ENCODE measurements around the gene SMCR8.
"Not testable (repeated sequence)": the region's sequence is repeated elsewhere in the genome, so short reads cannot be mapped to it uniquely, and the experiment has no call there.

Gene SMCR8, protein sequence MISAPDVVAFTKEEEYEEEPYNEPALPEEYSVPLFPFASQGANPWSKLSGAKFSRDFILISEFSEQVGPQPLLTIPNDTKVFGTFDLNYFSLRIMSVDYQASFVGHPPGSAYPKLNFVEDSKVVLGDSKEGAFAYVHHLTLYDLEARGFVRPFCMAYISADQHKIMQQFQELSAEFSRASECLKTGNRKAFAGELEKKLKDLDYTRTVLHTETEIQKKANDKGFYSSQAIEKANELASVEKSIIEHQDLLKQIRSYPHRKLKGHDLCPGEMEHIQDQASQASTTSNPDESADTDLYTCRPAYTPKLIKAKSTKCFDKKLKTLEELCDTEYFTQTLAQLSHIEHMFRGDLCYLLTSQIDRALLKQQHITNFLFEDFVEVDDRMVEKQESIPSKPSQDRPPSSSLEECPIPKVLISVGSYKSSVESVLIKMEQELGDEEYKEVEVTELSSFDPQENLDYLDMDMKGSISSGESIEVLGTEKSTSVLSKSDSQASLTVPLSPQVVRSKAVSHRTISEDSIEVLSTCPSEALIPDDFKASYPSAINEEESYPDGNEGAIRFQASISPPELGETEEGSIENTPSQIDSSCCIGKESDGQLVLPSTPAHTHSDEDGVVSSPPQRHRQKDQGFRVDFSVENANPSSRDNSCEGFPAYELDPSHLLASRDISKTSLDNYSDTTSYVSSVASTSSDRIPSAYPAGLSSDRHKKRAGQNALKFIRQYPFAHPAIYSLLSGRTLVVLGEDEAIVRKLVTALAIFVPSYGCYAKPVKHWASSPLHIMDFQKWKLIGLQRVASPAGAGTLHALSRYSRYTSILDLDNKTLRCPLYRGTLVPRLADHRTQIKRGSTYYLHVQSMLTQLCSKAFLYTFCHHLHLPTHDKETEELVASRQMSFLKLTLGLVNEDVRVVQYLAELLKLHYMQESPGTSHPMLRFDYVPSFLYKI

DNA sequence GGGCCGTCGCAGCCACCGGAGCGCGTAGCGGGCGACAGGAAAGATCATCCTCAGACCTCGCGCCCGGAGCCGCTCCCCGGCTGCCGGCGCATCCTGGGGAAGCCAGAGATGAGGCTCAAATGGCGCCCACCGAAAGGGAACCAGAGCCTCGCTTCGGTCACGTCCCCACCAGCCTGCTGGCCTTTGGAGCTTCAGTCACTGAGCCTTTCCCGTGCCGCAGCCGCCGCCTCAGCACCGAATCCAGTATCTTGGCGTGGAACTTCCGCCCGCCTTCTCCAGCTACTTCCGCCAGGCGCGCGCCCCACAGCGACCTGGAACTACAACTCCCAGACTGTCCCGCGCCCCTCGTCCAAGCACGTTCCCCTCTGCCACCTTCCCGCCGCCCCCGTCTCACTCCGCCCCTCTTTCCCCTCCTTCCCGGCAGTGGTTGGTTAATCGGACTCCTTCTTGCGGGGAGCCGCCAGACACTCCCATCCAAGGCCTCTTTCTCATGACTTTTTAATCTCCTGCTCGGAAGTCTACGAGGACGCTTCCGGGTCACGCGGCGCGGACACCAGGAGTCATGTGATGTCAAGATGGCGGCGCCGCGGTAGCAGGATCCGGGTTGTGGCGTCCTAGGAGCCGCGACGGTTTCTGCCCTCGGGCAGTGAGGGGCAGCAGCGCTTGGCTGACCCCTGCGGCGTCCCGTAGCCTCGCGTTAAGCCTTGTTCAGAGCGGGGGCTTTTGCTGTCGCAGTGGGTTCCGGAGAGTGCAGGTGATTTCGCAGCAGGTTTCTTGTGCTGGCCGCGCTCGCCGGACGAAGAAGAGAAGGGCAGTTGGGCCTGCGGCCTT lies at the start of gene SMCR8, which contains the start of gene TOP3A:
Gene SMCR8, plus strand, starts transcription at position 563 of the 831 bp plus-strand sequence. CDS start 497 bp downstream, outside the sequence.
Gene TOP3A, minus strand, starts transcription at position 264 of the 831 bp plus-strand sequence. Its CDS starts 216 bp downstream, at position 48.
- DNase-seq (ENCODE audit: low spot score), result peak; percentile 97

DNA sequence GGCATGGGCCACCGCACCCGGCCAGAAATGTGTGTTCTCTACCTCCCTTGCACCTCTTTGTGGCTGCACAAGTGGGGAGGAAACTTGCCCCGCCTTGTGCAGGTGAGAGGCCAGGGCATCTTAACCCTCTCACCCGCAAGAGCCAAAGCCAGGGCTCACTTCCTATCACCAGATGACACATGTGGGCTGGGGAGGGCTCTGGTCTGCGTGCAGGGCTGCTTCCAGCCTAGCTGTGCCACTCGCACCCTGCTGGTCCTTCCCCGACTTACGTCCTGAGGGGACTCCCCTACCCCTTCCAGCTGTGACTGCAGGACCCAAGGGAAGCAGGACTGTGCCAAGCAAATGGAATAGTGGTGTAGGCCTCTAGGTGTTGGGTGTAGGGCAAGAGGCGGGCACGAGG lies 47.7 kb upstream of the SMCR8 start:
- DNase-seq (ENCODE audit: low spot score), result no peak

DNA sequence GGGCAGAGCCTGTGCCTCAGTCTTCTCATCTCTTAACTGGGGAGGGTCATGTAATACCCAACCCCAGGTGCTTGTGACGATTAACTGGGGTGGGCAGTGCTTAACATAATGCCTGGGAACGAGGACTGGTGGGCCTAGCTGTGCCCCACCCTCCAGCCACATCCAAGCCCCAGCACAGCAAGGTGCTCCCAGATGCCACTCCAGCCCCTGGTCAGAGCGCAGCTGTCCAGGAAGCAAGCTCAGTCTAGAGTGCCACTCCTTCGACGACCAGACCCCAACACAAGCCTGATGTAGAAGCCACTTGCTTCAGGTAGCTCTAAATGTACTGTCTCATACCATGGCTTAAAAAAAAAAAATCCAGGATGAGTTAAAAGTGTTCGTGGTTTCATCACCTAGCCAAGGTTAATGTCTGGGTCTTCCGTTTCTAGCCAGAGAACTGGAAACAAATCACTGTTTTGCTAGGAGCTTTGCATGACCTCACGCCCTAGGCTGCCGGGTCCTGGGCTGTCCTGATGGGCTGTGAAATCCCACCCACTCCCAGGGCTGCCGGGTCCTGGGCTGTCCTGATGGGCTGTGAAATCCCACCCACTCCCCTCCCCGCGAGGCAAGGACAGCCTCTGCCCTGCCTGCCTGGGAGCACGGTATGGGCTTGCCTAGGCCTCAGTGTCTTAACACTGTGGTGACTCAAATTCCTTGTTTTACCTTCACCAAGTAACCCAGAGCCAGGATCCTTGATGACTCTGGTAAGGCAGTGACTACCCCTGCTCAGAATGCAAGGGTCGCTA lies 47.0 kb upstream of the SMCR8 start:
- no peak for DNase-seq (ENCODE audit: low spot score)

DNA sequence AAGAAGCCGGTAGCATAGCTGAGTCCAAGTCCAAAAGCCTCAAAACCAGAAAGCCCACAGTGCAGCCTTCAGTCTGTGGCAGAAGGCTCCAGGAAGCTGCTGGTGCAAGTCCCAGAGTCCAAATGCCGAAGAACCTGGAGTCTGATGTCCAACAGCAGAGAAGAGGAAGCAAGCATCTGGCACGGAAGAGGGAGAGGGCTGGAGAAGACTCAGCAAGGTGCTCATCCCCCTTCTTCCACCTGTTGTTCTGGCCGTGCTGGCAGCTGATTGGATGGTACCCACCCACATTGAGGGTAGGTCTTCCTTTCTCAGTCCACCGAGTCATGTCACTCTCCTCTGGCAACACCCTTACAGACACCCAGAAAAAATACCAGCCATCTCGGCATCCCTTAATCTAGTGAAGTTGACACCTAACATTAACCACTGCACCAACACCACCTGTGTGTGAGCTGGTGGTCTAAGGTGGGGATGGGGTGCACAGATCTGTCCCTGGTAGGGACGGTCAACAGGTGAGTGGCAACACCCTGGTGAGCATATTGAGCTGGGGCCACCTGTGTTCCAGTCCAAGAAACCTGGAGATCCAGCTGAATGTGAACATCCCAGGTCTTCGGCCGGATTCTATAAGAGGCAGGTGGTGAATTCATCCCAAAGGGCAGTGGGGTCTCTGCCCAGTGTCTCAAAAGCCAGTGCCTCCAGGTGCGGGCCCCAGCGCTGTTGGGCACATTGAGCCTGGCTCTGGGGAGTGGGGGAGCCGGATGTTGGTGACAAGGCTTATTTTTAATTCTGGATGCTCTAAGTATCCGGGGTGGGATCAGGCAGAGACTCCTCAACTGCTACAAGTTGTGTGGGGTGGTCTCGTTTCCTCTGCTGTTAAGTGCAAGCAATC lies 44.8 kb upstream of the SMCR8 start:
- DNase-seq (ENCODE audit: low spot score), result no peak

DNA sequence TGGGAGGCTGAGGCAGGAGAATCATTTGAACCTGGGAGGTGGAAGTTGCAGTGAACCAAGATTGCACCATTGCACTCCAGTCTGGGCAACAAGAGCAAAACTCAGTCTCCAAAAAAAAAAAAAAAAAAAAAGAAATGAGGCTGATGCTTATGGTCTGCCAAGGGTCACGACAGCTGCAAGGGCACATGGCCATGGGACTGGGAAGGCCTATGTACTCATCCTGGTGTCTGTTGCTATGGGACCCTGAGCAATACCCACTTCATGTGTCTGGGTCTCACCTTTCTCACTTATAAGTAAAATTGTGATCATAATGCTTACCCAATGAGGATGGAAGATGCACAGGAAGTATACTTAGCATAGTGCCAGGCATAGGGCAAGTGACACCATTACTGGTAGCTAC lies 38.0 kb upstream of the SMCR8 start:
- no peak for DNase-seq (ENCODE audit: low spot score)

DNA sequence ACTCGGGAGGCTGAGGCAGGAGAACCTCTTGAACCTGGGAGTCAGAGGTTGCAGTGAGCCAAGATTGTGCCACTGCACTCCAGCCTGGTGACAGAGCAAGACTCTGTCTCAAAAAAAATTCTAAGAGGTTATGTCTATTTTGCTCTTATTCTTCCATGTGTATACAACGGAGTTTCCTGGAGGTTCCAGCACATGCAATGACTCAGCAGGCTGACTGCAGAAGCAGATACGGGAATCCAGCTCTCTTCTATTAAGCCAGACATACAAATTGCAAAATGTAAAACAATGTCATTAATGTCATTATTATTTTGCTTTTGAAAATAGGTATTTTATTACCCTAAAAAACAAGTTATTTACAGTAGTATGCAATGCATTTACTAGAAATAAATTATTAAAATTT lies 36.2 kb upstream of the SMCR8 start:
- no peak for DNase-seq (ENCODE audit: low spot score)

DNA sequence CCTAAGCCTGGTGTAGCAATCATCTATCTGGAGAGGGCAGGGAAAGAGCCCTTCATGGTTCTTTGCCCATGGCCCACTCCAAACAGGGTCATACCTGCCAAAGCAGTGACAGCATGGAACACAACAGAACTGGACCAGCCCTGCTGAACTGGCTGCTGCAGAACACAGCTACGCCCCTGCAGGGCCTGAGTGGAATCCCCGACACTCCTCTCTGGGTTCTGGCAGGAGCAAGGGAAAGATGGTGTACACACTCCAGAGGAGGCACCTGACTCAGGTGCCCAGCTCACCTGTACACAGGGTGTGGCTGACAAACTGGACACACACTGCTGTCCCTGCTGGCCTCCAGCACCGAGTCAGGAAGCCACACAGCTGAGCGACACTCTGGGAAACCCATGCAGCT lies 34.8 kb upstream of the SMCR8 start:
- DNase-seq (ENCODE audit: low spot score), result no peak

DNA sequence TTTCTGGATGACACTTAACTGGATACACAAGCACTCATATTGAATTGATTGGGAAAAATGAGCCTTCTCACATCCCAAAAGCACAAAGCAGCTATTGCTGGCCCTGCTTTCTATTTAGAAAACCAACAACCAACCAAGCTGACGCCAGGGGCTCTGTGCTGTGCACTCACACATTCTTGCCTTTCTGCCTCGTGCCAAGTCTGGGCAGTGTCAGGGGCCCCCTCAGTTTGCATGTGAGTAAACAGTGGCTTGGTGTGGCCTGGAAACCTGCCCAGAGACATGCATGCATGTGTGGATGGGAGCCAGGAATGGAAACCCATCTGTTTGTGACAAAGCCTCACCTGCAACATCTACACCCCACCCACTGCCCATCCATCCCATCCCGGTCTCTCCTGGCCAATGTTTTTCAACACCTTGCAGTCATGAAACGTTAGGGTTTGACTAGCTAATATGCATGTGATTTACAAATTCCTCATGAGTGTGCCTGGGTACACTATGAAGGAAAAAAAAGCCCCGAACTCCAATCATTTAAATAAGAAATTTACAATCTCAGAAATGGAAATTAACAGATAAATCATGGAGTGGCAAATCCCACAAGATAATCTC lies 34.2 kb upstream of the SMCR8 start:
- no peak for DNase-seq (ENCODE audit: low spot score)

DNA sequence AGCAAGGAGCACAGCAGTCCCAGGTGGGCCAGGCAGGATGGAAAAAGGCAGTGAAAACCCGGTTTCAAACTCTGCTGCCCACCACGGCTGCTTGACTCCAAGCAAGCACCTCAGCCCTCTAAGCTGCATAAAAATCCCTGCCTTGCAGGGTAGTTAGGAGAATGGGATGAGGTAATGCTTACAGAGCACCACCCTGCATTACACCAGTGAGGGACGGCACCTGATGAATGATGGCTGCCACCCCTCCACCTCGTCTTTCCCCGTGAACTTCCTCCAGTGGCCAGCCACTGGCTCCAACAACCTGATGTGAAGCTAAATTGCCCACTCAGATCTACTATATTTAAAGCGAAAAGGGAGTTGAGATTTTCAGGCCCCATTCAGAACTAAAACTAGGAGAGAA lies 33.3 kb upstream of the SMCR8 start:
- no peak for DNase-seq (ENCODE audit: low spot score)

DNA sequence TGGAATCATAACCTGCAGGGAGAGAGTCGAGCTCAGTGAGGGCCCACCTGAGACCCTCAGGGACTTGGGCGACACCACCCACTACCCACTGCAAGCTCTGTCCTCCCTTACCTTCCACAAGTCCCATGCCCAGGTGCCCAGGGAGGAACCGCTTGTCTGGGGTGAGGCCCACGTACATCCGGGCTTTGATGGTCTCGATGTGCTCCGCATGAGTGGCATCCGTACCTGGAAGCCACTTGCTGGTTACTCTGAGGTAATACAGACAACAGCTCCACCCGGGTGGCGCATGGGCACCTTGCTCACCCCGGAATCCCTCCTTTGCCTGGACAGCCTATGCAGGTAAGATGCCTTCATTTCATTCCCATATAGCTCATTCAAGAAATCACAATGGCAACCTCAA lies 29.8 kb upstream of the SMCR8 start:
- DNase-seq (ENCODE audit: low spot score), result no peak

DNA sequence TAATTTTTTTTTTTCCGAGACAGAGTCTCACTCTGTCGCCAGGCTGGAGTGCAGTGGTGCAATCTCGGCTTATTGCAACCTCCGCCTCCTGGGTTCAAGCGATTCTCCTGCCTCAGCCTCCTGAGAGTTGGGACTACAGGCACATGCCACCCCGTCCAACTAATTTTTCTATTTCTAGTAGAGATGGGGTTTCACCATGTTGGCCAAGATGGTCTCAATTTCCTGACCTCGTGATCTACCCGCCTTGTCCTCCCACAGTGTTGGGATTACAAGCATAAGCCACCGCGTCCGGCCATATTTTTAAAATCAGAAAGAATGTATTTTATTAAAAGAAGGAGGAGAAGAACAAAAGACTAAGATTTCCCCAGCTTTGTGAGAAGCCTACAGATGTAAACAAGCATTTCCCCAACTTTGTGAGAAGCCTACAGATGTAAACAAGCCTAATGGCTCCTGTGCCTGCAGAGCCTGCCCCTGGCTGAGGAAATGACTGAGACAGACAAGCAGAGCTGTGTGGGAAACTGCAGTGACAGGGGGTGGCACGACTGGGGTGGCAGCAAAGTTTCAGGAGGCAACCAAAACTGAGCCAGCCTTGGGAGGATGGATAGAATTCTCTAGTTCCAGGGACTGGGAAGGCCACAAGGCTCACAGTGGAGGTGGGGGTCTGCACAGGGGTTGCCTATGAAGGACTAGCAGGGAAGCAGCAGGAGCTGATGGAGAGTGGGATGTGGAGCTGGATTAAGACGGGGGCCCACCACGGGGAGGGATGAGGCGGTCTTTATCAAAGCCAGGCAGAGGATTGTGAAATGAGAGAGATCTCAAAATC lies 23.2 kb upstream of the SMCR8 start:
- no peak for DNase-seq (ENCODE audit: low spot score)

DNA sequence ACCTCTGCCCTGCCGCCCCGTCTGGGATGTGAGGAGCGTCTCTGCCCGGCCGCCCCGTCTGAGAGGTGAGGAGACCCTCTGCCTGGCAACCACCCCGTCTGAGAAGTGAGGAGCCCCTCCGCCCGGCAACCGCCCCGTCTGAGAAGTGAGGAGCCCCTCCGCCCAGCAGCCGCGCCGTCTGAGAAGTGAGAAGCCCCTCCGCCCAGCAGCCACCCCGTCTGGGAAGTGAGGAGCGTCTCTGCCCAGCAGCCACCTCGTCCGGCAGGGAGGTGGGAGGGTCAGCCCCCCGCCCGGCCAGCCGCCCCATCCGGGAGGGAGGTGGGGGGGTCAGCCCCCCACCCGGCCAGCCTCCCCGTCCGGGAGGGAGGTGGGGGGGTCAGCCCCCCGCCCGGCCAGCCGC lies 17.0 kb upstream of the SMCR8 start:
- DNase-seq (ENCODE audit: low spot score), result not testable (repeated sequence)

DNA sequence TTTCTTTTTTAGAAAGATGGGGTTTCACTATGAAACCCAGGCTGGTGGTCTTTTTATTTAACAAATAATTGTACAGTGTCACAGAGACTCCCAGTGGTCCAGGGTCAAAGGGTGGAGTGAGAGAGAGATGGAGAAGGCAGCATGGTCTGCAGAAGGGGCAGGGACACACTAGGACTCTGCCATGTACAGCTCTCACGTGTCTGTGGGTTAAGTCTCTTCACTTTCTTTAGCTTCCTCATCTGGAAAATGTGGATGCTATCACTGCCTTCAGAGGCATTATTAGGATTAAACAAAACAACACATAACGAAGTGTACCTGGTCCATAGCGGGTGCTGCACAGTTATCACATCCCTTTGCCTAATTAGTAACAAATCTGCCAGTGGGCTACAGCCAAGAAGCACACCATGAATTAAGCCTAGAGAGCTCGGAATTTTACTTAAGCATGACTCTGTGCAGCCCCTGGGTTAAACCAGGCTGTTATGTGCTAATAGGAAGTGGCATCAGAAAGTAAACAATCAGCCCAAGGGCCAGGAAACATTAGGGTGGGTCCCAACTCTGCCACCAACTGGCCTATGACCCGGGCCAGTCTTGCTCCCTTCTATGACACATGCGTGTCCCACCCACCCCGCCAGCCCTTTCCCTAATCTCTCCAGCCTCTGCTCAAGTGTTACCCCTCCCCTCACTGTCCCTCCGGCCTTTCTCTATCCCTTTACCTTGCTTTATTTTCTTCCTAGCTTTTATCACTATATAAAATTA lies 14.2 kb upstream of the SMCR8 start:
- no peak for DNase-seq (ENCODE audit: low spot score)

DNA sequence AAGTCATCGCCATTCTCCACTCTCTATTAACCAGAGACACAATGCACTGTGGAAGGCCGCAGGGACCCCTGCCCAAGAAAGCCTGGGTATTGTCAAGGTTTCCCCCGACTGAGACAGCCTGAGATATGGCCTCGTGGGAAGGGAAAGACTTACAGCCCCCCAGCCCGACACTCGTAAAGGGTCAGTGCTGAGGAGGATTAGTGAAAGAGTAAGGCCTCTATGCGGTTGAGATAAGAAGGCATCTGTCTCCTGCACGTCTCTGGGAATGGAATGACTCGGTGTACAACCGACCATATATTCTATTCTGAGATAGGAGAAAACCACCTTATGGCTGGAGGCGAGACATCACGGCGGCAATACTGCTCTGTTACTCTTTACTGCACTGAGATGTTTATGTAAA lies 11.9 kb upstream of the SMCR8 start:
- not testable (repeated sequence) for DNase-seq (ENCODE audit: low spot score)

DNA sequence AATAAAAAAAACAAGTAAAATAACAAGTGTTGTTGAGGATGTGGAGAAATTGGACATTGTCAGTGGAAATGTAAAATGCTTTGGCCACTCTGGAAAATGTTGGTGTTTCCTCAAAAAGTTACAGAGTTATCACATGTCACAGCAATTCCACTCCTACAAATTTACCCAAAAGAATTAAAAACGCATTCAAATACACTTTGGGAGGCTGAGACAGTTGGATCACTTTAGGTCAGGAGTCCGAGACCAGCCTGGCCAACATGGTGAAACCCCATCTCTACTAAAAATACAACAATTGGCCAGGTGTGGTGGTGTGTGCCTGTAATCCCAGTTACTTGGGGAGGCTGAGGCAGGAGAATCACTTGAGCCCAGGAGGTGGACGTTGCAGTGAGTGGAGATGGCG lies 5.9 kb upstream of the SMCR8 start:
- no peak for DNase-seq (ENCODE audit: low spot score)

DNA sequence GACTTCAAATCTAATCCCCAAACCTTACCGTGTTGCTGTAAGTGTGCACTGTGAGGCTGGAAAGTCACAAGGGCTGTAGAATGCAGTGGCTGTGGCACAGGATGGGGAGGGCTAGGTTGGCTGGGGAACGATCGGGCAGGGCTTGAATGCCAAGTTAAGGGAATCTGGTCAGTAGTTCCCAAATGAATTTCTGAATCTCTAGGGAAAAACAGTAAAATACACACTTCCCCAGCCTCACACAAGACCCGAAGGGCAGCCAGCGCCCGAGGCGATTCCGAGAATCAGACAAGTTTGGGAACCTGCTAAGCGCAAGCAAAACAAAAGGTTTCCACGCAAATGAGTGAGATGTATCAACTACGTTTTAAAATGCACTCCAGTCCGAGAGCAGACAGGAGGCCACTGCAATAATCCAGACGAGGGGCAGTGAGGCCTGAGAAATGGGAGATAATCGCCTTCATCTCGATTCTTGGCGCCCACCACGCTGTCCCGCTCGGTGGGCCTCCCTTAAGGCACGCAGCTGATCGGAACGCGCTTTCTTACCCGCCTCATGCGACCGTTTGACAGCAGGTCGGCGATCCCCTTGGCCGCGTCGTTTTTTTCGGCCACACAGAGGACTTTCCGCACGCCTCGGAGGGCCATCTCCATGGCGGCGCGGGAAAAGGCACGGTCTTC lies 898 bp upstream of the SMCR8 start:
- peak; percentile 43 for DNase-seq (ENCODE audit: low spot score)

DNA sequence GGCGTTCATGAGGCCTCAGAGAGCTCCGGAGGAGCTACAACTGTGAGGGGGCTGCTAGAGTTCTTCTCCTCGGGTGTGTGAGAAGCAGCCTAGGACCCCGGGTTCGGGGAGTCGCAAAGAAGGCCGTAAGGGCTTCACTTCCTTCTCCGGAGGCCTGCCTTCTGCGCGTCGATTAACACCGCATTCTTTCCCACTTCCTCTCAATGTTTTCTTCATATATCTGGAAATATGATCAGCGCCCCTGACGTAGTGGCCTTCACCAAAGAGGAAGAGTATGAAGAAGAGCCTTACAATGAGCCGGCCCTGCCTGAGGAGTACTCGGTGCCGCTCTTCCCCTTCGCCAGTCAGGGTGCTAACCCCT lies 449 bp downstream of the SMCR8 start:
- peak; percentile 12 for DNase-seq (ENCODE audit: low spot score)

DNA sequence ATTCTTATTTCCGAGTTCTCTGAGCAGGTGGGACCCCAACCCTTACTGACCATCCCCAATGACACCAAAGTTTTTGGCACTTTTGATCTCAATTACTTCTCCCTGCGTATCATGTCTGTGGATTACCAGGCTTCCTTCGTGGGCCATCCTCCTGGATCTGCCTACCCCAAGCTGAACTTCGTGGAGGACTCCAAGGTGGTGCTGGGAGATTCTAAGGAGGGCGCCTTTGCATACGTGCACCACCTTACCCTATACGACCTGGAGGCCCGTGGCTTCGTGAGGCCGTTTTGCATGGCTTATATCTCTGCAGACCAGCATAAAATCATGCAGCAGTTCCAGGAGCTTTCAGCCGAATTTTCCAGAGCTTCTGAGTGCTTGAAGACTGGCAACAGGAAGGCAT lies 868 bp downstream of the SMCR8 start:
- DNase-seq (ENCODE audit: low spot score), result no peak

Measured in RKO (cell line).